Fibroblast of lung (primary cell): Measurements from ENCODE around the gene KRTAP5-6. TPM values are rescaled to one million over a fixed set of nuclear protein-coding genes. Genes with fewer than 3 reads are reported as not detected.

ENCODE experiments used
- DNase-seq, 2 donors: peaks; one replicate each; pipeline versions ENCODE4 v3.0.0 to v3.0.0-alpha.2; 2010; ENCODE audit warnings: low read depth in 2 of 2
- H2AFZ ChIP-seq: 2 replicates; pipeline ENCODE4 v1.5.1; 2012; ENCODE audit warnings: low read length, control low read depth, inconsistent platforms
- H3K27ac ChIP-seq: 2 replicates; pipeline ENCODE4 v1.5.1; 2011; ENCODE audit warnings: low read length, control low read depth; ENCODE audit not compliant: insufficient read depth
- H3K27me3 ChIP-seq: 2 replicates; pipeline ENCODE4 v1.5.1; 2011; ENCODE audit warnings: mild to moderate bottlenecking, low read length; ENCODE audit not compliant: control insufficient read depth, insufficient read depth
- H3K36me3 ChIP-seq: 2 replicates; pipeline ENCODE4 v1.5.1; 2011; ENCODE audit warnings: low read length; ENCODE audit not compliant: control insufficient read depth, insufficient read depth
- H3K4me1 ChIP-seq: 2 replicates; pipeline ENCODE4 v1.5.1; 2011; ENCODE audit warnings: low read length; ENCODE audit not compliant: control insufficient read depth, insufficient read depth; ENCODE audit errors: extremely low read depth
- H3K4me2 ChIP-seq: 2 replicates; pipeline ENCODE4 v1.5.1; 2011; ENCODE audit warnings: low read length, control low read depth; ENCODE audit not compliant: insufficient read depth; ENCODE audit errors: extremely low read depth
- H3K4me3 ChIP-seq, 4 experiments: fragments of 200-600 bp in 1 of 4; sonication (generic) in 1 of 4; replicated peaks in 1 of 4; 2 replicates each; pipeline ENCODE4 v1.5.1; 2011 to 2016; ENCODE audit warnings: low read length in 4 of 4, low read depth in 3 of 4, mild to moderate bottlenecking in 3 of 4, control low read depth in 2 of 4, inconsistent platforms in 1 of 4, mixed read lengths in 1 of 4; ENCODE audit not compliant: insufficient read depth in 1 of 4; ENCODE audit errors: control extremely low read depth in 1 of 4
- H3K79me2 ChIP-seq: 2 replicates; pipeline ENCODE4 v1.5.1; 2012; ENCODE audit warnings: mild to moderate bottlenecking, low read length, inconsistent platforms; ENCODE audit not compliant: control insufficient read depth, insufficient read depth
- H3K9ac ChIP-seq: 2 replicates; pipeline ENCODE4 v1.5.1; 2011; ENCODE audit warnings: mild to moderate bottlenecking, low read length, control low read depth; ENCODE audit not compliant: insufficient read depth
- H3K9me3 ChIP-seq: 2 replicates; pipeline ENCODE4 v1.5.1; 2012; ENCODE audit warnings: low read depth, low read length; ENCODE audit not compliant: control insufficient read depth, insufficient read depth
- H4K20me1 ChIP-seq: 2 replicates; pipeline ENCODE4 v1.5.1; 2011; ENCODE audit warnings: low read length; ENCODE audit not compliant: control insufficient read depth, insufficient read depth; ENCODE audit errors: extremely low read depth
- EZH2 ChIP-seq: IDR thresholded peaks from 2 replicates; pipeline ENCODE4 v1.5.1; 2012; ENCODE audit warnings: low read length, control low read depth, mild to moderate bottlenecking; ENCODE audit errors: missing control alignments
- polyA plus RNA-seq, 2 donors: library from polyadenylated mRNA; depleted of rRNA in 1 of 2; stranded (reverse) in 1 of 2; unstranded in 1 of 2; fragments of >200 nt; gene quantifications; 2 replicates each; pipeline ENCODE4 v1.2.1, GENCODE V29; 2011 to 2012; ENCODE audit warnings: missing spikeins in 1 of 2
- total RNA-seq: library from RNA; depleted of rRNA; stranded (reverse); fragments of >200 nt; gene quantifications from 2 replicates; pipeline ENCODE4 v1.2.1, GENCODE V29; 2014
- TF ChIP-seq, protein P1 (sequence below), 2 donors: IDR thresholded peaks in 1 of 2; conservative IDR thresholded peaks in 1 of 2; 1 replicate in 1 of 2; 2 replicates in 1 of 2; pipeline ENCODE4 v1.5.1; 2011 to 2012; ENCODE audit warnings: low read length in 2 of 2, control low read depth in 1 of 2, inconsistent platforms in 1 of 2, low read depth in 1 of 2, mild to moderate bottlenecking in 1 of 2

KRTAP5-6 gene
- total and polyA plus RNA-seq, 2 donors (not counting 1 experiment from before 2014, with no cell fraction given) = not detected

GRCh38 chr11:1671658-1672057 lies 25.3 kb upstream of the KRTAP5-6 start:
- peaks cover 7% of the 10 kb centered on the region for H3K27me3 ChIP-seq
- TF ChIP-seq, protein P1, sequence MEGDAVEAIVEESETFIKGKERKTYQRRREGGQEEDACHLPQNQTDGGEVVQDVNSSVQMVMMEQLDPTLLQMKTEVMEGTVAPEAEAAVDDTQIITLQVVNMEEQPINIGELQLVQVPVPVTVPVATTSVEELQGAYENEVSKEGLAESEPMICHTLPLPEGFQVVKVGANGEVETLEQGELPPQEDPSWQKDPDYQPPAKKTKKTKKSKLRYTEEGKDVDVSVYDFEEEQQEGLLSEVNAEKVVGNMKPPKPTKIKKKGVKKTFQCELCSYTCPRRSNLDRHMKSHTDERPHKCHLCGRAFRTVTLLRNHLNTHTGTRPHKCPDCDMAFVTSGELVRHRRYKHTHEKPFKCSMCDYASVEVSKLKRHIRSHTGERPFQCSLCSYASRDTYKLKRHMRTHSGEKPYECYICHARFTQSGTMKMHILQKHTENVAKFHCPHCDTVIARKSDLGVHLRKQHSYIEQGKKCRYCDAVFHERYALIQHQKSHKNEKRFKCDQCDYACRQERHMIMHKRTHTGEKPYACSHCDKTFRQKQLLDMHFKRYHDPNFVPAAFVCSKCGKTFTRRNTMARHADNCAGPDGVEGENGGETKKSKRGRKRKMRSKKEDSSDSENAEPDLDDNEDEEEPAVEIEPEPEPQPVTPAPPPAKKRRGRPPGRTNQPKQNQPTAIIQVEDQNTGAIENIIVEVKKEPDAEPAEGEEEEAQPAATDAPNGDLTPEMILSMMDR (conservative IDR thresholded peaks at IDR 0.05 in 1 of 2, IDR thresholded peaks at IDR 0.05 in 1 of 2; ENCODE audit: low read depth in 1 of 2, low read length in 2 of 2) = no peak
- no peak for TF ChIP-seq EZH2

DNA sequence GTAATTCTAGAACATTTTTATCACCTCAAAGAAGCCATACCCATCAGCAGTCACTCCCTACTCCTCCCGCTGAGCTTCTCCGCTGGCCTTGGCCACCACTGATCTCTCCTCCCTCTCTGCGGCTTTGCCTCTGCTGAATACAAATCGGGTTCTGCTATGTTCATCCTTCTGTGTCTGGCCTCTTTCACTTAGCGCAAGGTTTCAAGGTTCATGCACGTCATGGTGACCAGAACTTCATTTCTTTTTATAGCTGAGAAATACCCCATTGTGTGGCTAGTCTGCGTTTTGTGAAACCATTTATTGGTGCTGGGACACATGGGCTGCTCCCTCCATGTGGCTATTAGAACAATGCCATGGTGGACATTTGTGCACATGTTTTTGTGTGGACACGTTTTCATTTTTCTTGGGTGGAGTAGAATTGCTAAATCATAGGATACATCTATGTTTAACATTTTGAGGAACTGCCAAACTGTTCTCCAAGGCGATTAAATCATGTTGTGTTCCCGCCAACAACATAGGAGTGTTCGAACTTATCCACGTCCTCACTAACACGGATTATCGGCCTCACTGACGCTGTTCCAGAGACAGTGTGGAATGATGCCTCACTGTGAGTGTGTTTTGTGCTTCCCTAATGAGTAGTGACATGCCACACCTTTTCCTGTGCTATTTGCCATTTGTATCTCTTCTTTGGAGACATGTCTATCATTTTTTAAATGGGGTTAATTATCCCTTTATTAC lies 24.2 kb upstream of the KRTAP5-6 start:
- DNase-seq = no peak
- Histone ChIP-seq H2AFZ (no peak overlapping the region), H3K4me3 (no peak overlapping the region), H3K36me3 (no peaks in the 10 kb centered on the region), H3K4me1 (no peaks in the 10 kb centered on the region), H3K79me2 (no peaks in the 10 kb centered on the region), H3K27ac (no peak overlapping the region), H3K4me2 (no peak overlapping the region), H3K27me3 (peaks cover 7% of the 10 kb centered on the region), H3K9me3 (no peaks in the 10 kb centered on the region), H3K9ac (no peak overlapping the region), H4K20me1 (no peaks in the 10 kb centered on the region)
- no peak for TF ChIP-seq EZH2
- TF ChIP-seq, protein P1 (conservative IDR thresholded peaks at IDR 0.05 in 1 of 2, IDR thresholded peaks at IDR 0.05 in 1 of 2; ENCODE audit: low read depth in 1 of 2, low read length in 2 of 2) = no peak

More at GRCh38 chr11:1671658-1672057, 25.3 kb upstream of the KRTAP5-6 start:
- Histone ChIP-seq H3K27ac (no peak overlapping the region), H3K4me1 (no peaks in the 10 kb centered on the region), H3K79me2 (no peaks in the 10 kb centered on the region), H4K20me1 (no peaks in the 10 kb centered on the region), H3K9ac (no peak overlapping the region), H3K36me3 (no peaks in the 10 kb centered on the region), H2AFZ (no peak overlapping the region), H3K4me2 (no peak overlapping the region), H3K4me3 (no peak overlapping the region), H3K9me3 (no peaks in the 10 kb centered on the region)
- no peak for DNase-seq

- Histone ChIP-seq H3K36me3 (no peaks in the 10 kb centered on the region), H3K9me3 (no peaks in the 10 kb centered on the region), H3K9ac (no peak overlapping the region), H3K79me2 (no peaks in the 10 kb centered on the region), H3K4me1 (no peaks in the 10 kb centered on the region), H3K4me3 (no peak overlapping the region), H4K20me1 (no peaks in the 10 kb centered on the region), H2AFZ (no peak overlapping the region), H3K27ac (no peak overlapping the region), H3K4me2 (no peak overlapping the region), H3K27me3 (peaks cover 7% of the 10 kb centered on the region)
- TF ChIP-seq, protein P1 (conservative IDR thresholded peaks at IDR 0.05 in 1 of 2, IDR thresholded peaks at IDR 0.05 in 1 of 2; ENCODE audit: low read depth in 1 of 2, low read length in 2 of 2) = no peak
- TF ChIP-seq EZH2 = no peak
- DNase-seq = no peak
Observed at GRCh38 chr11:1673446-1674172, 23.4 kb upstream of the KRTAP5-6 start.
